ENCODE results near the gene TSKS.

The TSKS gene

GRCh38 chr19:49718991-49719390, 44.1 kb downstream of the TSKS start:
- DNase-seq (ENCODE audit: low read depth in 1 of 2, low spot score in 1 of 2): no peak

- DNase-seq (ENCODE audit: low read depth in 1 of 2, low spot score in 1 of 2): no peak
These were observed 44.6 kb downstream of the TSKS start for GRCh38 chr19:49718511-49718910.

GRCh38 chr19:49716154-49716553, 47.0 kb downstream of the TSKS start:
- DNase-seq (ENCODE audit: low read depth in 1 of 2, low spot score in 1 of 2): no peak

GRCh38 chr19:49713236-49713845, 49.8 kb downstream of the TSKS start:
- no peak for DNase-seq (ENCODE audit: low read depth in 1 of 2, low spot score in 1 of 2)

- no peak for DNase-seq (ENCODE audit: low read depth in 1 of 2, low spot score in 1 of 2)
These were observed 50.7 kb downstream of the TSKS start for GRCh38 chr19:49712397-49712859.

- no peak for DNase-seq (ENCODE audit: low read depth in 1 of 2, low spot score in 1 of 2)
These were observed 52.6 kb downstream of the TSKS start for GRCh38 chr19:49710372-49710951.

- DNase-seq (ENCODE audit: low read depth in 1 of 2, low spot score in 1 of 2): no peak
These were observed 57.2 kb downstream of the TSKS start for GRCh38 chr19:49705919-49706318.

- no peak for DNase-seq (ENCODE audit: low read depth in 1 of 2, low spot score in 1 of 2)
These were observed 58.0 kb downstream of the TSKS start for GRCh38 chr19:49704888-49705642.

GRCh38 chr19:49701271-49701786, 61.8 kb downstream of the TSKS start:
- no peak for DNase-seq (ENCODE audit: low read depth in 1 of 2, low spot score in 1 of 2)

GRCh38 chr19:49700563-49700962, 62.5 kb downstream of the TSKS start:
- DNase-seq (ENCODE audit: low read depth in 1 of 2, low spot score in 1 of 2): no peak

GRCh38 chr19:49699364-49699763, 63.7 kb downstream of the TSKS start:
- no peak for DNase-seq (ENCODE audit: low read depth in 1 of 2, low spot score in 1 of 2)

- DNase-seq (ENCODE audit: low read depth in 1 of 2, low spot score in 1 of 2): no peak
These were observed 66.2 kb downstream of the TSKS start for GRCh38 chr19:49696865-49697264.

GRCh38 chr19:49696115-49696514, 67.0 kb downstream of the TSKS start:
- DNase-seq (ENCODE audit: low read depth in 1 of 2, low spot score in 1 of 2): no peak

GRCh38 chr19:49692147-49692506, 71.0 kb downstream of the TSKS start:
- no peak for DNase-seq (ENCODE audit: low read depth in 1 of 2, low spot score in 1 of 2)

- DNase-seq (ENCODE audit: low read depth in 1 of 2, low spot score in 1 of 2): no peak
These were observed 71.6 kb downstream of the TSKS start for GRCh38 chr19:49691243-49692146.

- no peak for DNase-seq (ENCODE audit: low read depth in 1 of 2, low spot score in 1 of 2)
These were observed 72.4 kb downstream of the TSKS start, which contains the start of gene CPT1C for GRCh38 chr19:49690656-49691242. Gene CPT1C (plus strand): TSS chr19:49691116. CDS start chr19:49692253, 1,137 bp downstream.

GRCh38 chr19:49690079-49690655, 72.9 kb downstream of the TSKS start:
- DNase-seq (ENCODE audit: low read depth in 1 of 2, low spot score in 1 of 2): no peak
